GM19397 (cell line): ENCODE results near the gene KRTAP10-5.

Source experiments
- ATAC-seq: cut with Tn5 transposase; IDR thresholded peaks from one replicate; pipeline ENCODE4 v1.9.1; 2021; ENCODE audit warnings: mild to moderate bottlenecking, moderate library complexity; ENCODE audit not compliant: unreplicated experiment

KRTAP10-5 gene

DNA sequence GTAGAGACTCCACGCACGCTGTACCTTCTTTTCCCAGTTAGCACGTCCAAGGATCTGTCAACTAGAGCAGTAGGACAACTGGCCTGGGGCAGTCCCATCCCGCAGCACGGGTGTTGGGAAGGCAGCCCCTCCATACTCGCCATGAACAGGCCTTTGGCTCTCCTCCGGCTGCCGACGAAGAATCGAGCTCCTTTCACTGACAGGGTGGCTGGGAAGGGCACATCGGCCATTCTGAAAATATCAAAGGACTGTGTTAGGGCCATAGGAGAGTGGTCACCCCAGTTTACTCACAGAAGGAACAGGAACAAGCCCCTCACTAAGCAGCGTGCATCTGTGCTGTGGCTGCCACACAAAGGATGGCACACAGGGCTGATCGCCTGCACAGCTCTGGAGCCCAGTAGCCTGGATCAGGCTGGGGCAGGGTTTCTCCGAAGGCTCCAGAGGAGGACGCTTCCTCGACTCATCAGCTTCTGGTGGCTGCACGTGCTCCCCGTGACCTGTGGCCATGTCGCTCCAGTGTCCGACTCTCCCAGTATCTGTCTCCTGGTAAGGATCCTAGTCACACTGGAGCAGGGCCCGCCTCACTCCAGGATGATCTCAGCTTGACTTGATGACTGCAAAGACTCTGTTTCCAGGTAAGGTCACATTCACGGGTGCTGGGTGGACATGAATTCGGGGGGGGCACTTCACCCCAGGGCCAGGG is 49.4 kb downstream of the KRTAP10-5 start:
- ATAC-seq: no peak

GRCh38 chr21:44530221-44530902 is 50.0 kb downstream of the KRTAP10-5 start:
- no peak for ATAC-seq

DNA sequence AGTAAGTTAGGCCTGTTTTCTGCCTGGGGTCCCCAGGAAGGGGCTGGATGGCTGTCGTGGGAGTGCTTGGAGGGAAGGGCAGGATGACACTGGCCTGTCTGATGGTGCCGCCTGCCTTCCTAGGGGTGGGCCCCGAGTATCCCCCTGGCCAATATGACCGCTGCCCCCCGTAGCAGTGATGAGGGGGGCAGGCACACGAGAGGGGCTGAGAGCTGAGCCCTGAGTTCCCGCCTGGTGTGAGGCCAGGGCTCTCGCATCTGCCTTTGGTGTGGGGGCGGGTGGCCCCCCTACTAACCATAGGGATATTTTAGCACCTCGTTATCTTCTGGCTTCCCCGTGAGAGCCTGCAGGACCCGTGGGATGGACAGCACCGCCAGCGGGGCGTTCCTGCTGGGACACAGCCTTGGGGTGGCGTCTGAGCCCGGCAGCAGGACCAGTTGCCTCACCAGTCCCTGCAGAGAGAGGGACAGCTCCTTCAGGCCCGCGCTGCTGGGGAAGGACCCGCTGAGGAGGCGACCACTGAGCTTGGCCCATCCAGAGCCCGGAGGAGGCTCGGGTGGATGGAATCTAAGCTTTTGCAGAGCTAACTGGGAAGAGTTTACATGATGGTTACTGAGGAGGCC is 50.8 kb downstream of the KRTAP10-5 start:
- ATAC-seq: no peak
